Medulla oblongata (tissue), 1 donor: ENCODE measurements around the gene TMEM167B.

Experiments used
- DNase-seq: peaks from one replicate; pipeline ENCODE4 v3.0.0-alpha.2; 2015; ENCODE audit errors: extremely low spot score

The TMEM167B gene

GRCh38 chr1:109080441-109081082, 10.0 kb upstream of the TMEM167B start:
- no peak for DNase-seq

GRCh38 chr1:109083501-109083900, 7.1 kb upstream of the TMEM167B start:
- no peak for DNase-seq

- DNase-seq = peak; percentile 96
Observed at GRCh38 chr1:109083923-109084322, 6.6 kb upstream of the TMEM167B start.

GRCh38 chr1:109084563-109085517, 5.7 kb upstream of the TMEM167B start:
- DNase-seq = no peak

- DNase-seq = peak; percentile 97
Observed at GRCh38 chr1:109089242-109090015, 1.1 kb upstream of the TMEM167B start.

- DNase-seq = no peak
Observed at GRCh38 chr1:109091078-109091838, 694 bp downstream of the TMEM167B start.

GRCh38 chr1:109091839-109092193, 1.3 kb downstream of the TMEM167B start:
- DNase-seq = no peak

- DNase-seq = no peak
Observed at GRCh38 chr1:109094377-109094803, 3.8 kb downstream of the TMEM167B start.

GRCh38 chr1:109094871-109095270, 4.3 kb downstream of the TMEM167B start:
- DNase-seq = no peak

- DNase-seq = no peak
Observed at GRCh38 chr1:109095631-109096030, 5.1 kb downstream of the TMEM167B start.

- no peak for DNase-seq
Observed at GRCh38 chr1:109096120-109096519, 5.6 kb downstream of the TMEM167B start.

GRCh38 chr1:109099938-109100773, 9.6 kb downstream of the TMEM167B start:
- peak; percentile 98 for DNase-seq

GRCh38 chr1:109104364-109105151, 14.0 kb downstream of the TMEM167B start:
- DNase-seq = no peak

- no peak for DNase-seq
Observed at GRCh38 chr1:109105881-109106280, 15.3 kb downstream of the TMEM167B start.

- DNase-seq = no peak
Observed at GRCh38 chr1:109107785-109108184, 17.2 kb downstream of the TMEM167B start.

GRCh38 chr1:109109906-109110305, 19.3 kb downstream of the TMEM167B start:
- no peak for DNase-seq

- no peak for DNase-seq
Observed at GRCh38 chr1:109111386-109112055, 21.0 kb downstream of the TMEM167B start.

- peak; percentile 72 for DNase-seq
Observed at GRCh38 chr1:109112056-109112651, 21.6 kb downstream of the TMEM167B start.
